NCI-H2171 treated with DMSO at 0.1 percent for 48 hours (cell line): ENCODE data around the gene NTM.
"Not testable (repeated sequence)": the region's sequence is repeated elsewhere in the genome, so short reads cannot be mapped to it uniquely, and the experiment has no call there.

Experiments used
- DNase-seq: peaks from one replicate; lab custom pipeline; 2025; lab: John Stamatoyannopoulos, UW

NTM gene

GRCh38 chr11:131370090-131370751, at the start of gene NTM:
TSS of gene NTM (plus strand) at chr11:131370615.
- DNase-seq = no peak

GRCh38 chr11:131324921-131325570, 45.4 kb upstream of the NTM start:
- DNase-seq = no peak

GRCh38 chr11:131326829-131327228, 43.6 kb upstream of the NTM start:
- DNase-seq = no peak

- no peak for DNase-seq
Measured at GRCh38 chr11:131327421-131327820, 43.0 kb upstream of the NTM start.

DNA sequence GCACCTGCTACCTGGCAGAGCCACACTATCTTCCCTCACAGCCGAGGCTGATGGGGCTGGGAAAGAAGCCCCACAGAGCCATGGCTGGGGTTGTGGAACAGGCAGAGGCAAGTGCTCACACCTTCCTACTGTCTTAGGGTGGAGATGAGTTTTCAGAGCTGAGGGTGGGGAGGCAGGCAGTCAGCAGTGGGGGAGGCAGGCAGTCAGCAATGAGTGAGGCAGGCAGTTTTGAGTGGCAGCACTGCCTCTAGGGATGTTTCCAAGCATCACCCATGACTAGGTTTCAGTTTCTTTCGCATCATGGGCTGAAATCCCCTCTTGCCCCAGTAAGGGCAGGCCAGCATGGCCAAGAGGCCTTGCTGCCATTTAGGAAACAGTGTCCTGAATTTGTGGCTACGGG, 41.6 kb upstream of the NTM start:
- no peak for DNase-seq

- no peak for DNase-seq
Measured at GRCh38 chr11:131331010-131331409, 39.4 kb upstream of the NTM start.

- DNase-seq = no peak
Measured at GRCh38 chr11:131331546-131331945, 38.9 kb upstream of the NTM start.

DNA sequence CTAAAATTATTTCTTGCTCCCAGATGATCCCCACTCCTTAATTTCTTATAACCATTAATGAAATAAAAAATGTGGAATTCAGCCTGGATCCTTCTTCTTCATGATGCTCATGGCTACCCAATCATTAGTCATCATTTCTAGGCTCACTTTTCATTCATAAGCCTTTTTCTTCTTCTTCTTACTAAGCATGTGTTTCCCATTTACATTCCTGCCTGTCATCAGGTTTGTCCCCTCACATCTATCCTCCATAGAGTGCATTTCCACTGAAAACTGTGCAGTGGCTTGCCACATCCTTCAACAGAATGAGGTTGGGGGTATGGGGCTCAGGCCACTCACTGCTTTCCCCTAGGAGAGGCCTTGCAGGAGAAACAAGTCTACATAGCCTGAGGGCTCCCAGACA, 35.8 kb upstream of the NTM start:
- no peak for DNase-seq

DNA sequence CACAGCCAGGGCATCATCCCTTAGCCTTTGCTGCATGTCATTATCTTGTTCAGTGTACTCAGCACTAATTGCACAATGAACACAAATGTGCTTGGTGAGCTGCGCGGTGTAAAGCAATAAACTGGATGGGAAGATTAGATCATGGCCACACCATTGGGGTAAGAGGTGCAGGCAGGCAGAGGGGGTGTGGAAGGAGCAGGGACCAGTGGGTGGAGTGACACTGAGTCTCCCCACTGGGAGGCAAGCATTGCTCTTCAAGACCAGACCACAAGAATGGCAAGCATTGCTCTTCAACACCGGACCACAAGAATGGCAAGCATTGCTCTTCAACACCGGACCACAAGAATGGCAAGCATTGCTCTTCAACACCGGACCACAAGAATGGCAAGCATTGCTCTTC, 28.5 kb upstream of the NTM start:
- not testable (repeated sequence) for DNase-seq

- DNase-seq = not testable (repeated sequence)
Measured at GRCh38 chr11:131342442-131342841, 28.0 kb upstream of the NTM start.

DNA sequence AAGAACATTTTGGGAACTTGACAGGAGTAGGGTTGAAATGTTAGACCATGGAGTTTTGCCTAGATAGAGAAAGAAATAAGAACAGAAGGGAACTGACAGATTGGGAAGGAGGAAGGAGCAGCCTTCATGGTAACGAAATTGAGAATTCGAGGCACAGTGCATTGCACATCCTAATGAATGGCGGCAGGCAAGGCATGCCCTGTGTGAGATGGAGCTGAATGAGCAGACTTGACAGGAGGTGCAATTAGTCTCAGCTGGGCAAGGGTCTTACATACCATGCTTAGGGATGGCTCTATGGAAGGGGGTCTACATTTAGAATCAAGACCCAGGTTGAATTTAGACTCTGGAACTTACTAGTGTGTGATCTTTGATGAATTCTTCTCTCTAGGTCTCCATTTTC, 25.0 kb upstream of the NTM start:
- no peak for DNase-seq

- DNase-seq = no peak
Measured at GRCh38 chr11:131349368-131350086, 20.9 kb upstream of the NTM start.

- no peak for DNase-seq
Measured at GRCh38 chr11:131350872-131351271, 19.5 kb upstream of the NTM start.

- DNase-seq = no peak
Measured at GRCh38 chr11:131351848-131352247, 18.6 kb upstream of the NTM start.

- no peak for DNase-seq
Measured at GRCh38 chr11:131353766-131354165, 16.6 kb upstream of the NTM start.

- DNase-seq = no peak
Measured at GRCh38 chr11:131354251-131354701, 16.1 kb upstream of the NTM start.

GRCh38 chr11:131356206-131356605, 14.2 kb upstream of the NTM start:
- no peak for DNase-seq

DNA sequence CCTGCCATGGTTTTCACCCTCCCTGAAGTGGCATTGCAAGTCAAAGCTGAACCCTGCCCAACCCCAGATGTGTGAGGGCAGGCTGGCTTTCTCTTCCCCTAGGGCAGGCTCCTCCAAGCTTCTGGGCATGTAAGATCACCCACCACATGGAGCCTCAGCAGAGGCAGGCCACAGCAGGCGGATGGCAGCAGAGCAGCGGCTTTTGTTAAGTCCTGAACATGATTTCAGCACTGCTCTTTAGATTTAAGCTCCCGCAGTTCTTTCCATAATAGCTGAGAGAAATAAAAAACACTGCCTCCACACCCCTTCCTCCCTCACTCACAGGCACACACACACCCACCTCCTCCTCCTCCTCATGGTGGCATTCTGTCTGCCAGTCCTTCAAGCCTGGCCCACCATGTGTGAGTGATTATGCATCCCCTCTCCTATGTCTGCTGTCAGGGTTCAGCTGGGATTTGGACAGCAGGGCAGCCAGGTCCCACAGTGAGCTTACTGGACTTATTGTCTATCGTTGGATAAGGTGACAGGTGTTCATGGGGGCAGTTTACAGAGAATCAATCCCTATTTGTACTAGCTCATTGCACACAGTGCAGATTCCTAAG, 5.0 kb upstream of the NTM start:
- no peak for DNase-seq

- no peak for DNase-seq
Measured at GRCh38 chr11:131370901-131371790, 731 bp downstream of the NTM start.

- DNase-seq = no peak
Measured at GRCh38 chr11:131371791-131372104, 1.3 kb downstream of the NTM start.

GRCh38 chr11:131372234-131372962, 2.0 kb downstream of the NTM start:
- DNase-seq = no peak
